LHCN-M2 (cell line): ENCODE measurements around the gene LMOD1. TPM values are rescaled to one million over a fixed set of nuclear protein-coding genes. Genes with fewer than 3 reads are reported as not detected.
"Not testable (repeated sequence)": the region's sequence is repeated elsewhere in the genome, so short reads cannot be mapped to it uniquely, and the experiment has no call there.

Experiments used
- DNase-seq: peaks from one replicate; pipeline ENCODE4 v3.0.0-alpha.2; 2012; ENCODE audit warnings: low read depth
- total RNA-seq: library from RNA; depleted of rRNA; stranded (reverse); fragments of >200 nt; gene quantifications from 2 replicates; pipeline ENCODE4 v1.2.3, GENCODE V29; 2014

LMOD1 gene
- total RNA-seq, 1 experiment from 2014 or later, result 0.29 TPM

- DNase-seq, result peak; percentile 79
Measured at GRCh38 chr1:201916649-201917249, 29.6 kb downstream of the LMOD1 start.

DNA sequence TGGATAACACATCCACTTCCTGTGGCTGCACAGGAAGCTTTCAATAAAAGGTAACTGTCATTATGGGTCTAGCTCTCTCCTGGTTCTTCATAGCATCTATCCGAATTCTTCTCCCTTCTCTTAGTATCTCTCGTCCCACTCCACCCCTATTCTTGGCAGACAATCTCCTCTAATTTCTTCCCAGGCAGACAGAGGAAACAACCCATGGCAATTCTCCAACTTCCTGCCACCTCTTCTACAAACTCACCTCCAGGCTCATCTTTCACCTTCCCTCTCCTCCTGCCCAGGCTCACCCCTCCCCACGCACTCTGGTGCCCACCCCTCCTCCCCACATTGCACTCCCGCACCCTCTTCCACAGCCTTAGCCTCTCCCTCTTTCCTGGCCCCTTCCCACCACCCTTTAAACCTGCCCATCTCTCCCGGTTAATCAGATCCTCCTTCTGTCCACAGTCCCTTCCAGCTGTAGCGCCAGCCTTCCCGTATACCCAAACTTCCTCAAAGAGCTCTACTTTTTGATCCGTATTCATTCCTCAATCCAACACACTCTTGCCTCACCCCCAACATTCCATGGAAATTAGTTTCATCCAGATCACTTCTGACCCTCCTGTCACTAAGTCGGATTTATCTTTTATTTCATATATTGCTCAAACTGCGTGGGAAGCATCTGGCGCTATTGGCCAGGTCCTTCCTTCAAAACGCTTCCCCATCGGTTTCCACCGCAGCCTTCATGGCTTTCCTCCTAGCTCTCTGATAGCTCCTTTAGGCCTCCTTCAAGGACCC, 31.7 kb downstream of the LMOD1 start:
- DNase-seq, result no peak

DNA sequence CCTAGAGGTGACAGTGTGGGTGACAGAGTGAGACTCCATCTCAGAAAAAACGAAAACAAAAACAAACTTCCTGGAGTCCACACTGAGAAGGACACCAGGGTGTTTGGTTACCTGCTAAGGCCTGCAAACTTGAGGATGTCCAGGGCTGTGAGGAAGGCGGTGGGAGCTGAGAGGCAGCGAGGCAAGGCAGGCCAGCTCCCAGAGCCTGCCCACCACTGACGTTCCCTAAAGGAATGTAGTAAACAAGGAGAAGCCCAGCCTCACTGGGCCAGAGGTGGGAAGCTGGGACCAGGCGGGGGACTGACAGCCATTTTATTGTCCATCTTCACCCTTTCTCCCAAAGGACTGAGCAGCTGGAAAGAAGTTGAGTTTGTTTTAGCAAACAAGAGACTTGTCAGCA, 33.5 kb downstream of the LMOD1 start:
- DNase-seq, result no peak

DNA sequence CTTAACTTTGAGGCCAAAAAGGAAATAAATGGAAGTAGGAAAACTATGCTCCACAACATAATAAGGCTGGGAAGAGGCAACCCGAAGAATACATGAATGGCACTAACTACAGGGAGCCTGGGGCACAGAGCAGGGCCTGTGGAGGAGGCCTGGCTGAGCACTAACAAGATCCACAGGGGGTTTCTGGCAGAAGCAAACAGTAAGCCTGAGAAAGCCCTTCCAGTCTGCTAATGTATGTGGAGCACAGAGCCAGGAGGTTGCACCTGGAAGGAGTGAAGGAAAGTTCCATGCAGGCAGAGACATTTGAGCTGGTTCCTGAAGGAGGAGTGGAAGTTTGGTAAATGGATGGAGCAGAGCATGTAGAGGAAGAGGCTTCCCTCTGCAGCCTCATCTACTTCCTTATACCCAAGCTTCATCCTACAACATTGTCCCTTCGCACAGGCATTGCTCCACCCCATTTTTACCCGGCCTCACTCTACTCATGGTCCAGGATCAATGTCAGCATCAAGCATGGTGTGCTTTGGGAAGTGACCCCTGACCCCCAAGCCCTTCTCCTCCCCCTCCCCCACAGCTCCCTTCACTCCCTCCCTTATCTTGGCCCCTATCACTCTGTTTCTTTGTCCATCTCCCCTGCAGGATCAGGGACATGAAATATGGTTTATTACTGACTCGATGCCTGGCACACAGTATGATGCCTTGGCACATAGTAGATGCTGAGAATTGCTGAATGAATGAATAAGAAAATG, 34.3 kb downstream of the LMOD1 start:
- no peak for DNase-seq

DNA sequence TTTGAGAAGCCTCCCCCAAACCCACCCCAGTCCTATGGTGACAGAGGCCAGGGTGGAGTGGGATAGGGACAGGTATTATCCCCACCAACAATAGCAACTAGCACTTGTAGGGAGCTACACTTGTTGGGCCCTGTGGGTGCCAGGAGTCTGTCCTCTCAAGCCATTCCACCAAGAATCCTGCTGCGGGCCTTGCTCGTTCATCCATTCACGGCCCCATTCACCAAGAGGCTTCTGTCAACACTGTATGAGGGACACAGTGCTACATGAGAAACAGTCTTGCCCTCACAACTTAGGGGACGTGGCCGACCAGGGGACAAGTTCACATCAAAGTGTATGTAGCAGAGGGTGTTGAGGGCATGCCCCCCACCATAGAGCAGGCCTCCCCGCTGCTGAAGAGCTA, 38.7 kb downstream of the LMOD1 start:
- DNase-seq, result no peak

DNA sequence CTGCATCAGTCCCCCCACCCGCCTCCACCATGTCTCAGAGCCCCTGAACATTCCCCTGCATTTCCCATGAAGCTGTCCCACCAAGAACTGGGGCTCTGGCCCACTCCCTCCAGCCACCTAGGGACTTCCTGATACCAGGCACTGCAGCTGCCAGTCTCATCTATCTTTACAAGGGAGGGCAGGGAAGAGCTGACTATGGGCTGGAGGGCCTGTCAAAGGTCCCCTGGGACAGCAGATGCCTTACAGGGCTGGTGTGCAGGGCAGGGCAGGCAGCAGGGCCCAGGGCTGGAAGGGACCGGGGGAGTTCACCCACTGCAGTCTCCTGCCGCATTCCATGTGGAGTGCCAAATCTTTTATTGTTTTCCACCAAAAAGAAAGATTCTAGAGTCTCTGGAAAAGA, 40.0 kb downstream of the LMOD1 start:
- peak; percentile 52 for DNase-seq

DNA sequence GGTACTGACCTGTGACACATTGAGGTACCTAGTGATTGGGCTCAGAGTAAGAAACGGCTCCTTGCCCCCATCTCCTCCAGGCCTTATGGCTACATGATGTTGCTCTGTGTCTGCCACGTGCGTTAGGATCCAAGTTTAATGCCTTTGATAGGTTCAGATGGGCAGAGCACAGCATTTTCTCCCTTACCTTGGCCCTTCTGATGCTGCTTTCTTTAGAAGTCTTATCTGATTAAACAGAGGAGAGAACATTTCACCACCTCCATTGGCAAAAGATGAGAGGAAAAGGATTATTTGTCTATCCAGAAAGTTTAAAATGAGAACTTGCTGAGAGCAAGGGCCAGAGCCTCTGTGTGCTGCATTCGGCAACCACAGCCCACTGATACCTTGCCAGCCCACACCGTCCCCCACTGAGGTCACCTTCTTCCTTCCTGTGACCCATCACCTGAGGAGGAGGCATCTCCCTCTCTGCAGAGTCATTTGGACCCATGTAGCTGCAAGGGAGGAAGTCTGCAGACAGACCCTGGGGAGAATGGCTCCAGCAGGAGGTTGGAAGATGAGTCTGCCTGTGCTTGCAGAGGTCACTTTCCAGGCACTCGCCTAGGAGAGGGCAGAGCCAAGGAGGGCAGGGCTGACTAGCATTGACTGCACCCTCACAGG, 41.0 kb downstream of the LMOD1 start:
- no peak for DNase-seq

DNA sequence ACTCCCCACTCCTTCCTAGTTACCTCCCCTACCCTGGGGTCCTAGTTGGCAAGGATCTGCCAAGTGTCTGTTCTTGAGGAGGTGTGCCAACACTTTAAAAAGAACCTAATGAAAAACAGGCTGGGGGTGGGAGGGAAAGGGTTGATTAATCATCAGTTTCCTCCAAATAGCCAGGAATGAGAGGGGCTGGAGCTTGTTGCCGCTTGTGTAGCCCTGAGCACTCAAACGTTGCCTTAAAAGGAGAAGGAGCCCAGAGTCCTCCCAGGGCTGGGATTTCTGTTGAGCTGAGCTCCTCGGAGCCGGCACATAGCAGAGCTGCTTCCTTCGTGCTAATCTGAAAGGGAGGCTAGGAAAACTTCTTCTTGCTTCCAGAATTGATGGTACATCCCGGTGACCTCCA, 41.8 kb downstream of the LMOD1 start:
- DNase-seq, result peak; percentile 40

GRCh38 chr1:201903135-201903534, 43.2 kb downstream of the LMOD1 start:
- DNase-seq, result peak; percentile 39

- DNase-seq, result peak; percentile 34
Measured at GRCh38 chr1:201902198-201902597, 44.1 kb downstream of the LMOD1 start.

DNA sequence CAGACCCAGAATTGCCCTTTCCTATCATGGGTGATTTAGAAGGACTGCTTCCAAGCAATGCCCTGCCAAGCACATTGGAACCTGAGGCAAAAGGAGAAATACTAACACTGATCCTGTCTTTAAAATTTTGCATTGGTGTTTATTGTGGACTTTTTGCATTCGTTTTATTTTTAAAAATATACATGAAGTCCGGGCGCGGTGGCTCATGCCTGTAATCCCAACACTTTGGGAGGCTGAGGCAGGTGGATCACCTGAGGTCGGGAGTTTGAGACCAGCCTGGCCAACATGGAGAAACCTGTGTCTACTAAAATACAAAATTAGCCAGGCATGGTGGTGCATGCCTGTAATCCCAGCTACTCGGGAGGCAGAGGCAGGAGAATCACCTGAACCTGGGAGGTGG, 45.3 kb downstream of the LMOD1 start:
- DNase-seq, result not testable (repeated sequence)

DNA sequence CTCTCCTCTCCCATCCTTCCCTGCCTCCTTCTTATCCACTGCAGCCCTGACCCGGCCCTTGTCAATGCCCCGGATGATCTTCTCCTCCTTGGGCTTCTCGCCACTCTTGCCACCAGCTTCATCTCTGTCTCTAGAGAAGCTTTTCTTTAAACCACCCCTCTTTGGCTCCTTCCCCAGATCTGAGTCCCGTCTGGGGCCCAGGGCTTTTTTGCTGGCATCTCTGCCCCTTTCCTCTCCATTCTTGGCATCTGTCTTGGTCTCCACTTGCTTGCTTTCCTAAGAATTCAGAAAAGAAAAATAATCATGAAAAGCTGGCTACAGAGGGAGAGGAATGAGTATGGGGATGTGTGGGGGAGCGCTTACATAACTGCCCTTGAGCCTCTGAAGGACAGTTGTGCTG, 45.9 kb downstream of the LMOD1 start:
- no peak for DNase-seq

- no peak for DNase-seq
Measured at GRCh38 chr1:201899683-201900429, 46.5 kb downstream of the LMOD1 start.

DNA sequence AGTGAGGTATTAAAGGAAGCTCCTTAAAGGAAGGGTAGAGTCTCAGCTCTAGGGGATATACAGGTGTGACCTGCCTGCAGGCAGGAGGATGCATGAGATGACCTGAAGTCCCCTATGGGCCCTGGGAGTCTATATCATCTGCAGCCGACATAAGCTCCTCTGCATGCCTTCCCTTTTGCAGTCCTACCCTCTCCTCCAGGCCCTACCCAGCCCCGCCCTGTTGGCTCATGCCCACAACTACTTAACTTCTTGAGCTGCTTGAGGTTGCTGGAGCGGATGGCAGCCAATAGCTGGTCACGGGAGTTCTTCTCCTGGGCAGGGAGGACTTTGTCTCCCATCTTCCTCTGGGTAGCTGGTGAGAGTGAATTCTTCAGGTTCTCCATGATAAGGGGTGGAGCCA, 47.4 kb downstream of the LMOD1 start:
- no peak for DNase-seq

DNA sequence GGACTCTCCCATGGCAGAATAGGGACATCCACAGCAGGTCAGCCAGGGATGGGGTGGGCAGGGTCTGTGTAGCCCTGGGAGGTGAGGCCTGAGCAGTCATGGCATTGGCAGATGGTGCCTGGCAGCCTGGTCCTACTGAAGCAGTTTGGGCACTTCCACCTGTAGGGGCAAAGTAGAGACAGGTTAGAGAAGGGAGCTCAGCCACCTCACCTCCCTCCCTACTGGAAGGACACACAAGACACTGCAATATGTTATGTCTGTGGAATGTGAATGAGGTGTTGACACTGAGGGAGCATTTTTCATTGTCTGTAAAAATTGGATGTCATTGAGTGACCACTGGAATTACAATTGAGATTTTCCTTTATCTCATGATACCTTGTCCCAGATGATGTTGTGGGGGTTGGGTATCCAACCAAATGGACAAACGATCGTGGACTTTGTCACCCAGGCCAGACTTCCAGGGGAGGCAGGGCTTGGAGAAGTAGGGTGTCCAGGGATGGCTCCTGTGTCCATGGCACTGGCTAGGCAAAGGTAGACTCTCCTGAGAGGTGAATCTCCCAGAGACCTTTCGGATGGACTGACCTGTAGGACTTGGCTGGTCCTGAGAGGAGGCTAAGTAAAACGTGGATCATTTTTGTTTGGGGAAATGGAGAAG, 48.0 kb downstream of the LMOD1 start:
- no peak for DNase-seq

DNA sequence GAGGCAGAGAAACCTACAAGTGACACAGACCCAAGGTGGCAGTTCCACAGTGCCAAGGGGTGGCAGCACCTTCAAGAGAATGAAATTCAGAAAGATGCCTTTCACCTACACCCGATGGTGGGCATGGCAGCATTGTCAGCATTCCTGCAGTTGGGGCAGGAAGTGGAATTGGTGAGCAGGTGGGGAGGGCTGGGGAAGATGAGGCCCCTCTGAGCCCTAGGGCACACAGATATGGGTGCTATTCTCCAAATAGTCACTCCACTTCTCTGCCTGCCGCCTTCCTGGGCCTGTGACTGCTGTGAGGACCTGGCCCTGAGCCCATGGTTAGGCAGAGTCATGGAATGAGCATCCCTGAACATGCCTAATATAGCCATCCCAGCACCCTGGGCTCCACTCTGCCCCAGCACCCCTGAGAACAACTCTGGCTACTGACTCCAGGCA, 49.4 kb downstream of the LMOD1 start:
- peak; percentile 55 for DNase-seq

GRCh38 chr1:201895913-201896807, 50.2 kb downstream of the LMOD1 start:
- peak; percentile 83 for DNase-seq

GRCh38 chr1:201895120-201895665, 51.2 kb downstream of the LMOD1 start:
- no peak for DNase-seq

GRCh38 chr1:201894343-201895119, 51.8 kb downstream of the LMOD1 start:
- no peak for DNase-seq
